GM19043 (cell line): ENCODE results near the gene ALPK1.
"Not testable (repeated sequence)": the region's sequence is repeated elsewhere in the genome, so short reads cannot be mapped to it uniquely, and the experiment has no call there.

Experiments
- ATAC-seq: cut with Tn5 transposase; IDR thresholded peaks from one replicate; pipeline ENCODE4 v1.9.1; 2021; ENCODE audit warnings: low read depth; ENCODE audit not compliant: unreplicated experiment

The ALPK1 gene

GRCh38 chr4:112296949-112297880, at the start of gene ALPK1:
TSS of gene ALPK1 (plus strand) at chr4:112297369.
- ATAC-seq, result peak; percentile 94

GRCh38 chr4:112251019-112251643, 46.0 kb upstream of the ALPK1 start:
- no peak for ATAC-seq

- no peak for ATAC-seq
Observed at GRCh38 chr4:112252234-112252633, 44.9 kb upstream of the ALPK1 start.

GRCh38 chr4:112253382-112254000, 43.7 kb upstream of the ALPK1 start:
- ATAC-seq, result no peak

GRCh38 chr4:112257098-112257497, 40.1 kb upstream of the ALPK1 start:
- no peak for ATAC-seq

GRCh38 chr4:112266823-112267222, 30.3 kb upstream of the ALPK1 start:
- ATAC-seq, result no peak

GRCh38 chr4:112270051-112270450, 27.1 kb upstream of the ALPK1 start:
- ATAC-seq, result no peak

- ATAC-seq, result no peak
Observed at GRCh38 chr4:112270640-112271421, 26.3 kb upstream of the ALPK1 start.

GRCh38 chr4:112272292-112272691, 24.9 kb upstream of the ALPK1 start:
- ATAC-seq, result no peak

- ATAC-seq, result no peak
Observed at GRCh38 chr4:112274959-112275358, 22.2 kb upstream of the ALPK1 start.

- no peak for ATAC-seq
Observed at GRCh38 chr4:112276113-112276512, 21.1 kb upstream of the ALPK1 start.

GRCh38 chr4:112277220-112277619, 19.9 kb upstream of the ALPK1 start:
- ATAC-seq, result no peak

- no peak for ATAC-seq
Observed at GRCh38 chr4:112277705-112278448, 19.3 kb upstream of the ALPK1 start.

GRCh38 chr4:112279025-112279881, 17.9 kb upstream of the ALPK1 start:
- ATAC-seq, result peak; percentile 63

GRCh38 chr4:112279882-112280315, 17.3 kb upstream of the ALPK1 start:
- ATAC-seq, result no peak

- ATAC-seq, result no peak
Observed at GRCh38 chr4:112280386-112281056, 16.6 kb upstream of the ALPK1 start.

- ATAC-seq, result not testable (repeated sequence)
Observed at GRCh38 chr4:112281895-112282398, 15.2 kb upstream of the ALPK1 start.
